ENCODE results near the gene MEIS3.

The MEIS3 gene

GRCh38 chr19:47411101-47411500, 8.2 kb downstream of the MEIS3 start:
- Histone ChIP-seq H3K27ac (ENCODE audit: extremely low read depth, low read depth, low read length) (no peak overlapping the region), H3K4me3 (ENCODE audit: low read depth, low read length) (no peak overlapping the region), H3K4me1 (ENCODE audit: control insufficient read depth, insufficient read depth, low read length) (no peaks in the 10 kb centered on the region), H3K36me3 (ENCODE audit: control insufficient read depth in 2 of 2, insufficient read depth in 1 of 2, low read length in 2 of 2) (peaks cover 0 to 11% of the 10 kb centered on the region in 2 experiments; a peak in 2 of 3 replicates), H3K9me3 (ENCODE audit: control insufficient read depth, insufficient read depth, low read depth, low read length) (no peaks in the 10 kb centered on the region)
- no peak for TF ChIP-seq ZNF510 (tag by site-specific recombination; IDR thresholded peaks at IDR 0.05; ENCODE audit: insufficient replicate concordance)
- no peak for TF ChIP-seq ZNF654 (tag by site-specific recombination; IDR thresholded peaks at IDR 0.05; ENCODE audit: low read depth)
- no peak for TF ChIP-seq GFI1B (tag by site-specific recombination; IDR thresholded peaks at IDR 0.05)
- TF ChIP-seq ZNF24 (tag by site-specific recombination; IDR thresholded peaks at IDR 0.05) = no peak
- no peak for TF ChIP-seq ZBTB21 (tag by site-specific recombination; IDR thresholded peaks at IDR 0.05)
- no peak for TF ChIP-seq ZNF354C (tag by site-specific recombination; IDR thresholded peaks at IDR 0.05; ENCODE audit: borderline replicate concordance, low read depth)
- no peak for TF ChIP-seq ZNF311 (tag by site-specific recombination; IDR thresholded peaks at IDR 0.05; ENCODE audit: borderline replicate concordance)
- TF ChIP-seq, protein P1, sequence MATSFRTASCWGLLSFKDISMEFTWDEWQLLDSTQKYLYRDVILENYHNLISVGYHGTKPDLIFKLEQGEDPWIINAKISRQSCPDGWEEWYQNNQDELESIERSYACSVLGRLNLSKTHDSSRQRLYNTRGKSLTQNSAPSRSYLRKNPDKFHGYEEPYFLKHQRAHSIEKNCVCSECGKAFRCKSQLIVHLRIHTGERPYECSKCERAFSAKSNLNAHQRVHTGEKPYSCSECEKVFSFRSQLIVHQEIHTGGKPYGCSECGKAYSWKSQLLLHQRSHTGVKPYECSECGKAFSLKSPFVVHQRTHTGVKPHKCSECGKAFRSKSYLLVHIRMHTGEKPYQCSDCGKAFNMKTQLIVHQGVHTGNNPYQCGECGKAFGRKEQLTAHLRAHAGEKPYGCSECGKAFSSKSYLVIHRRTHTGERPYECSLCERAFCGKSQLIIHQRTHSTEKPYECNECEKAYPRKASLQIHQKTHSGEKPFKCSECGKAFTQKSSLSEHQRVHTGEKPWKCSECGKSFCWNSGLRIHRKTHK (tag by site-specific recombination; IDR thresholded peaks at IDR 0.05) = no peak
- no peak for TF ChIP-seq YY2 (tag by site-specific recombination; IDR thresholded peaks at IDR 0.05)
- TF ChIP-seq ZNF302 (tag by site-specific recombination; IDR thresholded peaks at IDR 0.05; ENCODE audit: low read depth) = no peak
- TF ChIP-seq, protein P2, sequence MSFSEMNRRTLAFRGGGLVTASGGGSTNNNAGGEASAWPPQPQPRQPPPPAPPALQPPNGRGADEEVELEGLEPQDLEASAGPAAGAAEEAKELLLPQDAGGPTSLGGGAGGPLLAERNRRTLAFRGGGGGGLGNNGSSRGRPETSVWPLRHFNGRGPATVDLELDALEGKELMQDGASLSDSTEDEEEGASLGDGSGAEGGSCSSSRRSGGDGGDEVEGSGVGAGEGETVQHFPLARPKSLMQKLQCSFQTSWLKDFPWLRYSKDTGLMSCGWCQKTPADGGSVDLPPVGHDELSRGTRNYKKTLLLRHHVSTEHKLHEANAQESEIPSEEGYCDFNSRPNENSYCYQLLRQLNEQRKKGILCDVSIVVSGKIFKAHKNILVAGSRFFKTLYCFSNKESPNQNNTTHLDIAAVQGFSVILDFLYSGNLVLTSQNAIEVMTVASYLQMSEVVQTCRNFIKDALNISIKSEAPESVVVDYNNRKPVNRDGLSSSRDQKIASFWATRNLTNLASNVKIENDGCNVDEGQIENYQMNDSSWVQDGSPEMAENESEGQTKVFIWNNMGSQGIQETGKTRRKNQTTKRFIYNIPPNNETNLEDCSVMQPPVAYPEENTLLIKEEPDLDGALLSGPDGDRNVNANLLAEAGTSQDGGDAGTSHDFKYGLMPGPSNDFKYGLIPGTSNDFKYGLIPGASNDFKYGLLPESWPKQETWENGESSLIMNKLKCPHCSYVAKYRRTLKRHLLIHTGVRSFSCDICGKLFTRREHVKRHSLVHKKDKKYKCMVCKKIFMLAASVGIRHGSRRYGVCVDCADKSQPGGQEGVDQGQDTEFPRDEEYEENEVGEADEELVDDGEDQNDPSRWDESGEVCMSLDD (tag by site-specific recombination; IDR thresholded peaks at IDR 0.05) = no peak
- TF ChIP-seq, protein P3, sequence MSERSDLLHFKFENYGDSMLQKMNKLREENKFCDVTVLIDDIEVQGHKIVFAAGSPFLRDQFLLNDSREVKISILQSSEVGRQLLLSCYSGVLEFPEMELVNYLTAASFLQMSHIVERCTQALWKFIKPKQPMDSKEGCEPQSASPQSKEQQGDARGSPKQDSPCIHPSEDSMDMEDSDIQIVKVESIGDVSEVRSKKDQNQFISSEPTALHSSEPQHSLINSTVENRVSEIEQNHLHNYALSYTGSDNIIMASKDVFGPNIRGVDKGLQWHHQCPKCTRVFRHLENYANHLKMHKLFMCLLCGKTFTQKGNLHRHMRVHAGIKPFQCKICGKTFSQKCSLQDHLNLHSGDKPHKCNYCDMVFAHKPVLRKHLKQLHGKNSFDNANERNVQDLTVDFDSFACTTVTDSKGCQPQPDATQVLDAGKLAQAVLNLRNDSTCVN (tag by site-specific recombination; optimal IDR thresholded peaks at IDR 0.05) = no peak
- no peak for TF ChIP-seq ZNF274 (IDR thresholded peaks at IDR 0.05; ENCODE audit: low read length)
- TF ChIP-seq ZNF274 (tag by site-specific recombination; IDR thresholded peaks at IDR 0.05; ENCODE audit: borderline replicate concordance) = no peak
- CTCF ChIA-PET = interaction anchor here (0.6 to 0.9 kb wide), 4 partner anchors 19 to 120 kb away, joined by 3 to 4 read pairs (median 3); partner anchors contain the start of gene DHX34
- POLR2A ChIA-PET = no interaction called here

- Histone ChIP-seq H3K27ac (ENCODE audit: extremely low read depth, low read depth, low read length) (no peak overlapping the region), H3K4me3 (ENCODE audit: low read depth, low read length) (no peak overlapping the region), H3K36me3 (ENCODE audit: control insufficient read depth in 2 of 2, insufficient read depth in 1 of 2, low read length in 2 of 2) (peaks cover 0 to 8% of the 10 kb centered on the region in 2 experiments; a peak in 2 of 3 replicates), H3K9me3 (ENCODE audit: control insufficient read depth, insufficient read depth, low read depth, low read length) (no peaks in the 10 kb centered on the region), H3K4me1 (ENCODE audit: control insufficient read depth, insufficient read depth, low read length) (no peaks in the 10 kb centered on the region)
- CTCF ChIA-PET = no interaction called here
- POLR2A ChIA-PET = no interaction called here
- TF ChIP-seq ZNF768 (tag by site-specific recombination; IDR thresholded peaks at IDR 0.05) (peak; percentile 85), ZNF398 (tag by site-specific recombination; IDR thresholded peaks at IDR 0.05) (no peak), BCL6B (tag by site-specific recombination; IDR thresholded peaks at IDR 0.05) (no peak), ZNF121 (tag by site-specific recombination; IDR thresholded peaks at IDR 0.05) (peak; percentile 91)
Measured at GRCh38 chr19:47408156-47408938, 11.0 kb downstream of the MEIS3 start.

All from HEK293 (cell line).